ENCODE results near the gene SH3RF3.

SH3RF3 gene

DNA sequence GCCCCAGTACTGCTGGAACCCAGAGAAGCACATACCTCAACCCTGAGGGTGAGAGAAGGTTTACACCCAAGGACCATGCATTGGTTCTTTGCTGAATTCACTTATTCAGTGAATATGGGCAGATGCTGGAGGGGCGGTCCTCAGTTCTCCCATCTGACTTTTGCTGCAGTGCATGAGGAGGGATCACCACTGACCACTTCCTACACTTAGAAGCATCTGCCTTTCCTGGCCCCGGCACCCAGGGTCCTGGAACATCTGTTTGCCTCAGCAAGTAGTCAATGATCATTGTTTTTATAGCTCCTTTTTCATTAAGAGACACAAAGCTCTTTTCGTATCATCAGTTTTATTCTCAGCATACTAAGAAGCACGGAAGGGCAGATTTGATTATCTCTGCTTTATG is 211.4 kb downstream of the SH3RF3 start:
- no peak for DNase-seq (ENCODE audit: low read depth)

DNA sequence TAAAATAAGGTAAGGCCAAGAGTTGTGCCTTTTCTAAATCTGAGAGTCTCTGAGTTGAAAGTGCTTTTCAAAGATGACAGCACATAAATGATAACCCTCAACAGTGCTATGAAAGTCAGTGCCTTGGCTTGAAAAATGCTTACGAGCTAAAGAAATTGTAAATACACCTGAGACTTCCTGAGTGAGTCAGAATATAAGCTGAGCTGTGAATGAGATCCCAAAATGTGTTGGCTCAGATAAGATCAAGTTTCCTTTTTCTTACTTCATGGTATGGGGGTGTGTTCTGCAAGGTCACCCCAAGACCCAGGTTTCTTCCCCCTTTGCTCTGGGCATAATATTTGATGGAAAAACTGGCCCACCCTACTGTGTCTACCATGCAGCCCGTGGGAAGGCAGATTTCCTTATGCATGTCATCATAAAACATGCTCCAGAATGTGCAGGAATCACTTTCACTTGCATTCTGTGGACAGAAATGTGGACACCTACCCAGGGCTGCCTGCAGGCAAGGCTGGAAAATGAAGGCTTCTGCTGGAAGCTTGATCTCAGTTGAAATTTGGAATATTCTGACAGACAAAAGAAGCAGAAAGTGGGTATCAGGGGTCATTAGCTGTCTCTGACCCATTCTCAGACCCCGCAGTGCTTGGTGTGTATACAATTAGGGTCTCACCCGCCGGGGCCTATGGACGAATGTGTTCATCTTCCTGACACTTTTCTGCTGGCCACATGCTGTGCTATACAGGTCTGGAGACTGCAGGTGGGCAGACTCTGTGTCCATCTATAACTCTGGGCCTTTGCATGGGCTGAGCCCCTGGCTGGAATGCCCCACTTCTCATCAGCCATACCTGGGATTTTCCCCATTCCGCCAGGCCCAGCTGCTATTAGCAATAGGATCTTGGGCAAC is 212.6 kb downstream of the SH3RF3 start:
- no peak for DNase-seq (ENCODE audit: low read depth)

DNA sequence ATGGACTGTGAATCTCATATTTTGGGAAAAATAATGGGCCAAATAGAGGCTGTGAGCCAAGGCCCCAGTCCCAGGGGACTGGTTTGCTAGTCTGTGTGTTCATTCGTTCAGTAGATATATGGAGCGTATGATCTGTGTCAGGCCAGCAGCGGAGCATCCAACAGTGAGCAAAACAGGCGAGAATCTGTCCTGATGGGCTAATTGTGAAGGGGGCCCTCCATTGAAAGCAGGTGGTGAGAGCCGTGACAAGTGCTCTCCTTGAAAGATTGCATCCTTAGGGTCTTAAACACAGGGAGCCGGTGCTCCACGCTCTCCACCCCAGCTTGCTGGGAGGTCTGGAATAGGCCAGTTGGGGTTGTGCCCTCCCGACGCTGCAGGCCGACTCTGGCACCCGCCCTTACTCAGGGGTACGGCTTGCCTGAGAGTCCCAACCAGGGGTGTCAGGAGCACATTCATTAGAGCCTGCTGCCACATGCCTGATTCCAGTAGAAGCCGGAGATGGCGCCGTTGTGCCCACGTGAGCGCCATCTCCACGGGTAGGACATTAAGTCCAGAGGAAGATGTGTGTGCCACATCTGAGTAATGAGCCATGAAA is 213.3 kb downstream of the SH3RF3 start:
- no peak for DNase-seq (ENCODE audit: low read depth)

DNA sequence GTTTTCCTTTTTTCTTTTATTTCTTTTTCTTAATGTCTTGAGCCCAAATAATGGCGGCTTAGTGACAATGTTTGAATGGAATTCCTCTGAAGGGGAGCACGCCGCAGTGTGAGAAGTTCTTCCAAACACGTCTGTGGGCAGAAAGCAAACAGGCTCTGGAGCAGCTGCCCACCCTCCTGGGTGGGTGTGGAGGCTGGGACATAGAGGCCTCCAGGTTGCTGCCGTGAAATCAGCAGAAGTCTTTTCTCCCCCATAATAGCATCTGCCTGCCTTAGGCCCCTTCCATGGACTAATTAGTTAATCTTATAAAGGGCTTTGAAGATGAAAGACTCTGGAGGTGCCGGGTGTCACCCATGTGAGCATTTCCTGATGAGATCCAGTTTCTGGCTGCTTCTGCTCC is 213.9 kb downstream of the SH3RF3 start:
- DNase-seq (ENCODE audit: low read depth): no peak

DNA sequence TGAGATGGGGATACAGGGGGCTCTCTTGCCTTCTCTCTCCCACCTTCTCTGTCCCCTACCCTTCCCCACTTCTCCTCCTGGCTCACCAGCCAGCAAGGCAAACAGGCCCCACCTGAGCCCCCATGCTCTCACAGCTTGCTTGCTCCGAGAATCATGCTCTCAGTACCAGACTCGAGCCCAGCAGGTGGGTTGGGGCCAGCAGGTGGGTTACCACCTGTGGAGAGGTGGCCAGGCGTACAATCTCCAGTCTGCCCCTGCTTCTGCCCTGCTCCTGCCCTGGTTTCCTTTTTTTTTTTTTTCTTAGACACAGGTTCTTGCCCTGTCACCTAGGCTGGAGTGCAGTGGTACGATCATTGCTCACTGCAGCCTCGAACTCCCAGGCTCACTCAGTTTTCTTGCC is 214.5 kb downstream of the SH3RF3 start:
- no peak for DNase-seq (ENCODE audit: low read depth)

DNA sequence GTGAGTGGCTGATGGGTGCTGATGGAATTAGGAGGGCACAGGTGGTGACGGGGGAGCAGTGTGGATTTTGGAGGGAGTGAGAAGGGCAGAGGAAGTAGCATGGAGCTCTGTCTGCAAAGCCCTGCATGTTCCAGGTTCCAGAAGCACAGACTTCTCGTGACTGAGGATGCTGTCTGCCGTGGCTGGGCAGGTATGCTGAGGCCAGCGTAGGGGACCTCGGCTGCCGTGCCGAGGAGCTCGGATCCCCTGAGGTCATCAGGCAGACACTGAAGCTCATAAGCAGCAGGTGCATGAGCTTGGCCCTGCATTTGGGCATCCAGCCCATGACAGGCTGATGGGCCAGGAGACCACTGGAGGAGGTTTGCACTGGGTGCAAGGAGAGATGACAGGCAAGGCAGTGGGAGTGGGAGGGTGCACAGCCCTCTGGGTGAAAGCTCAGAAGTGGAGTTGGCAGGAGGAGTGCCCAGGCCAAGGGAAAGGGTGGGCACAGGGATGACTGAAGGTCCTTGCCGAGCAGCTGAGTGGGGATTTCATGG is 215.3 kb downstream of the SH3RF3 start:
- no peak for DNase-seq (ENCODE audit: low read depth)

DNA sequence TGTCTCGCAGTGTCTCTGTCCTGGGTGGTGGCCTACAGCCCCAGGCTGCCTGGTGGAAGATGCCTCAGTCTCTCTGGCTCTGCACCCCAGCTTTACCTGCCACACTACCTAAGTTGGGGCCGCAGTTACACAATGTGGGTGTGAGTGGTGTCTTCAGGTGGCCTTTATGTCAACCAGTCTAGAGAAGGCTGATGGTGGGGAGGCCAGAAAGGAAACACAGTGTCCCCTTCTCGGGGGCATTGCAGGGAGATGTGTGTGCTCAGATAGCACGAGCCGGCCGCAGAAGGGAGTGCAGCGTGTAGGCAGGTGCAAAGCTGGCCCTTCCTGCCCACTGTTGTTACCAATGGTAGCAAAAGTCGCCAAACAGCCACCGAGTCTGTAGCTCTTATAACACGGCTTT is 216.1 kb downstream of the SH3RF3 start:
- no peak for DNase-seq (ENCODE audit: low read depth)

DNA sequence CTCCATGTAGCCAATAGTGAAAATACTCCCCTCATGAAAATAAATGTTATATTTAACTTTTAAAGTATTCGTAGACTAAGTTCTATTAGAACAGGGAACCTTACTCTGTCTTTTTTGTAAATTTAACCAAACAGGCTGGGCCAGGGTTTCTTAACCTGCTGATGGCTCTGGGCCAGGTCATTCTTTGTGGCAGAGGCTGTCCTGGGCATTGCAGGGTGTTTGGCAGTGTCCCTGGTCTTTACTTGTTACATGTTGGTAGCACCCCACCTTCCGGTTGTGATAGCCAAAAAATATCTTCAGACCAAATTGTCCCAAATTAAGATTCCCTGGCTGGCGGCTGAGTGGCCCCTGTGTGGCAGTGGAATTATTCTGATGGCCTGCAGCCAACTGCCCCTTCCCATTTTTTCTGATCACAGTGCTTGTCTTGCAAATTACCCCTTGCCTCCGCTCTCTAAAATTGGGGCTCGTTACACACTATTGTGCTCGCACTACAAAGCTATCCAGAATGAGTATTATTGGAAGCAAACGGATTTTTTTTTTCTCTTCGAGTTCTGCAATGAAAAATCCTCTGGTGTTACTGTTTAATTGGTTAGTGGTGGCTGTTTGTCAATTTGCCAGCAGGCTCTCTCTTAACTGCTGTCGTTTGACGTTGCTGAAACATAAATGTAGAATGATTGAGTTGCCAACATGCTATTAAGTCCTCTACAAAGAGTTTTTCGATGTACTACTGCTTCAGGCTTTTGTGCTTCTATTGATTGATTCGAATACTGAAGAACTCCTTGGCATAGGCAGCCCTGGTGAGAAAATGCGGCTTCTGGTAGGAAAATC is 216.9 kb downstream of the SH3RF3 start:
- no peak for DNase-seq (ENCODE audit: low read depth)

DNA sequence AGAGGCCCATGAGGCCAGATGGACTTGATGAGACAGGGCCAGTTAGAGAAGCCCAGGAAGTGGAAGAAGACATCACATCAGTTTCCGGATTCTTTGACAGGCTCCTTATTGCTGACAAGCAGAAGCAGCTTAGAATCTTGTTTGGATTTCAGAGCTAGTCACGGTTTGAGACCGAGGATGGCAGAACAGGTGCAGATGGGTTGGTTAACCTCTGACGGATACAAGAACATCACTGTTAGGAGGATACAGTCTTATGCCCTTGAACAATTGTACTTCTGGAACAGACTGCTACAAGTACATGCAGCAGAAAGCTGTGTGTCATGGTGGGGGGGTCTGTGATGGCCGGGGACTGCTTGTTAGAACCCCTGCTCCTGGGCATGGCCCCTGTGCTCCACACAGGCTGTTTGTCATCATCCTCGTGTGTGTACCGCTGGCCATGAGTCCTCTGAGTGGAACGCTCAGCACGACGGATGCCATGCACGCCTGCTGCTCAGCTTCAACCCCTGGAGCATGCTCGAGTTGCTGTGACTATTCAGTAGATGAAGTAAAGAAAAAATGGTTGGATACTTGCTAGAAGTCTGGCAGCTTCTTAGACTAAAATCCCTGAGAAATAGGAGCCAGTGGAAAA is 217.7 kb downstream of the SH3RF3 start:
- DNase-seq (ENCODE audit: low read depth): no peak

DNA sequence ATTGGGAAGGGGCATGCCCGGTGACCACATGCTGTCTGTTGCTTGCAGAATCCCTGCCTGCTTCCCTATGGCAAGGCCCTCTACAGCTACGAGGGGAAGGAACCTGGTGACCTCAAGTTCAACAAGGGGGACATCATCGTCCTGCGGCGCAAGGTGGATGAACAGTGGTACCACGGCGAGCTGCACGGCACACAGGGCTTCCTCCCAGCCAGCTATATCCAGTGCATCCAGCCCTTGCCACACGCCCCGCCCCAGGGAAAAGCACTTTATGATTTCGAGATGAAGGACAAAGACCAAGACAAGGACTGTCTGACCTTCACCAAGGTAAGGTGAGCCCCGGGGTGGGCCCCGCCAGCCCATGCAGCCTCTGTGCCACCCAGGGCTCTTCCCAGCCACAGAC is 218.6 kb downstream of the SH3RF3 start:
- DNase-seq (ENCODE audit: low read depth): no peak

DNA sequence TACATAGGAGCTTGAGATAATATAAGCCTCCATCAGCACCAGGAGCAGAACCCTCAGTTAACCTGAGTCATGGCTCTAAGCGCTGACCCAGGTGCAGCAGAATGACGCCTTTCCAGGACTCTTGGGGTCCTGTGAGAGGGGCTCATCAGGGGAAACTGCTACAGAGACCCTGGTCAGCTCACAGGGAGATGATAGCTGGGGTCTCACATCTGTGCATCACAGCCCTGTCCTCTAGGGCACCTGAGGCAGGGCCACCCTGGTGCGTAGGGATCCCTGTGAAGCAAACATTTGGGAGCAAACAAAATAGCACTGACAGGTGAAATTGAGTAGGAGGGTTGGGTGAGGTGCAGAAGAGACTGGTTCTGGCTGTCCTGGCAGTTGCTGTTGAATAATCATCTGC is 219.2 kb downstream of the SH3RF3 start:
- no peak for DNase-seq (ENCODE audit: low read depth)

DNA sequence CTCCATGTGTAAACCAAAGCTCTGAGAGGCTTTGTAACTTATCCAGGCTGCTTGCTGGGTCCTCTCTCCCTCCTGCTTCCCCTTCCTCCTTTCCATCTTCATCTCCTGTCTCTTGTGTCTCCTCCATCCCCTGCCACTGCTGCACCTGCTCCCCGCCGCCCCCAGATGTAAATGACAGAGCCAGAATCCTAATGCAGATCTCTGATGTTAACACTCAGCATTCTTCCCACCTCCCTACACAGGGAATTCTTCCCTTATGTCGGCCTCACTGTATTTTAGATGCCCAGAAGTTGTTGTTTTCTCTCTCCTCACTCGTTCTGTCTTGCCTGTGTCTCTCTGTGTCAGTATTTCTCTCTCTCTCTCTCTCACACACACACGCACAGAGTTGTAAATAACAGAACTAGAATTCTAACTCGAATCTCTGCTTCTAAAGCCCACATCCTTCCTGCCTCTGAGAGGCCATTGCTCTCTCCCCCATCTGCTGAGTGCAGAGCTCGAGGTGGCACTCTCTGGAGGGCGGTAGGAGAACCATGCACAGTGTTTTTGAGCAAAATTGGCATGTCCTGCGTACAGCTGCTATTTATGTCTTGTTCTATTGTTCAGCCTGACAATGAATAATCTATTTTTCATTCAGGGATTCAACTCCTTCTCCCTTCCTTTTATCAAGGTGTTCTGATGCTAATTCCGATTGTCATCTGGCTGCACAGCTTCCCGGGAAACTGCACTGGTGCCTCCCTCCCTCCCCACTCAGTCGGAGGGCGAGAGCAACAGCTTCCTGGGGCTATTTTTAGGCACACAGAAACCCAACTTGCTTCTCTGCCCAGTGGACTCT is 219.9 kb downstream of the SH3RF3 start:
- no peak for DNase-seq (ENCODE audit: low read depth)

DNA sequence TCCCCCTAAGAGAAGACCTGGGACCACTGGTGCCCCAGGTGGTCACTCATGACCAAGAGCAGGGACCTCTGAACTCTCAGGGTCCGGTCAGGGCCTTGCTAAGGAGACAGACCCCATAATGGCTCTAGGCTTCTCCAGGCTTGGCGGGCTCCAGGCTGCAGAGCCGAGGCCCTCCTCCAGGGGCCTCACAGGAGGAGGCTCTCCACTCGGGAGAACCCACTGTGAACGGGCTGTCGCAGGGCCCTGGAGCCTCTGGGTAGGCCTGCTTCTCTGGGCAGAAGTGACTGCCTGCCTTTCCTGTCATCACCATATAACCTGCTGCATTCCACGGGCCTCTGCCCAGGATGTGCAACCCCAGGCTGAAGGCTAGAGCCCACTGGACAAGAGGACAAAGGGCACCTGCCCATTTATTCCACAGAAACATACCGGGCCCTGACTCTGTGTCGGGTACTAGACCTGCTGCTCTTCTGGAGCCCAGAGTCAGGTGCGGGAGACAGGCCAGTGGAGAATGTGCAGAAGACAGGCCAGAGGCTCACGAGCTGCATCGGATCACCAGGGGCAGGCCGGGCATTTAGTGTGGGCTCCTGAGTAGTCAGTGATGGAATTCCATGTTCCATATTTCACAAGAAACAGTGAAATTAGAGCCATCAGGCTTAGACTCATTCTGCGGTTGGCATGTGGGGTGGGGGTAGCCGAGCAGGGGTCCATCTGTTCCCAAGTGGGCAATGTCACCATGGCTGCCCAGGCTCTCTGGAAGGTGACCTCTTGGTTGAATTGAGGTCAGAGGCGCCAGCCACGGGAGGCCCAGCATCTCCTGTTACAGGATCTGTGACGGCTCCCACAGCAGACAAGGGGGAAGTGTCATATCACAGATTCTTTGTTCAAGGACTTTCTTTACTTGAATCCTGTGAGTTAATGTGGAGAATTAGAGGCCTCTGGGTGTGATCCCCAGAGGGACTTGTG is 220.8 kb downstream of the SH3RF3 start:
- no peak for DNase-seq (ENCODE audit: low read depth)

DNA sequence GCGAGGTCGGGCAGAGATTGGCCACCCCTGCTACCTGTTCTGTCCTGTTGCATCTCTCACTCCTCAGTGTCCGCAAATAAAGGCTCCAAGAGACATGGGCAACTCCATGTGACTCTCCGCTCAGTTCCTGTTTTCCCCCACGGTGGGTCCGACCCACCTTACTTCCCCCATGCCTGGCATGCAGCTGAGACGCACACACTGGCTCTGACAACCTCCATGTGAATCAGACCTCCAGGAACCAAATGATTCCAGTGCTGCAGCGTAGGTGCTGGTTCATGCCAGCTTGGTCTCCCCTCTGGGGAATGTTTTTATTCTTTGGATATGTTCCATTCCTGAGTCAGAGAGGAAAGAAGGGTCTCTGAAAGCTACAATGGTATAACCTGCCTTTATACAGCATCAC is 221.5 kb downstream of the SH3RF3 start:
- DNase-seq (ENCODE audit: low read depth): no peak

DNA sequence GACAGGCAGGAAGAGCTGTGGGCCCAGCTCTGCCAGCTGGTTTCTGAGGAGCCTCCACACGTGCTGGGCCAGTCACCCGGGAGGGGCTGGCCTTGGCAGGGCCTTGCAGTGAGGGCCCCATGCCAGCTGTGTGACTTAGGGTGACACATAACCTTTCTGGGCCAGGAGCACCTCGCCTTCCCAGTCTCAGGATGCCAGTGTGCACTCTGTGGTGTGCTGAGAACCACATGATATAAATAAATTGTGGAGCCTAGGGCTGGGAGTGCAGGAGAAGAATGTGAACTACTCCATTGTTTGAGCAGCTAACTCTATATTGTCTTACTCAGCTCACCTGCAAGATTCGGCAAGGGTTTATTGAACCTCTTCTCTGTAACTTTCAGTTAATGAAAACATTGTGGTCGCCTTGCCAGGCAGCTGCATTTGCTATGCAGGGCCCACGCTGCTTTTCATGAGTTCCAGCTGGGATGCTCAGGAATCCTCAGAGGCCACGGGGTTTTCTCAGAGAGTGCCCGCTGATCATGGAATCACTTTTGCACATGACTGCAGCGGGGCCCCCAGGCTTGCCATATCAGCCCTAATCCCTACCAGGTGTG is 222.3 kb downstream of the SH3RF3 start:
- no peak for DNase-seq (ENCODE audit: low read depth)

DNA sequence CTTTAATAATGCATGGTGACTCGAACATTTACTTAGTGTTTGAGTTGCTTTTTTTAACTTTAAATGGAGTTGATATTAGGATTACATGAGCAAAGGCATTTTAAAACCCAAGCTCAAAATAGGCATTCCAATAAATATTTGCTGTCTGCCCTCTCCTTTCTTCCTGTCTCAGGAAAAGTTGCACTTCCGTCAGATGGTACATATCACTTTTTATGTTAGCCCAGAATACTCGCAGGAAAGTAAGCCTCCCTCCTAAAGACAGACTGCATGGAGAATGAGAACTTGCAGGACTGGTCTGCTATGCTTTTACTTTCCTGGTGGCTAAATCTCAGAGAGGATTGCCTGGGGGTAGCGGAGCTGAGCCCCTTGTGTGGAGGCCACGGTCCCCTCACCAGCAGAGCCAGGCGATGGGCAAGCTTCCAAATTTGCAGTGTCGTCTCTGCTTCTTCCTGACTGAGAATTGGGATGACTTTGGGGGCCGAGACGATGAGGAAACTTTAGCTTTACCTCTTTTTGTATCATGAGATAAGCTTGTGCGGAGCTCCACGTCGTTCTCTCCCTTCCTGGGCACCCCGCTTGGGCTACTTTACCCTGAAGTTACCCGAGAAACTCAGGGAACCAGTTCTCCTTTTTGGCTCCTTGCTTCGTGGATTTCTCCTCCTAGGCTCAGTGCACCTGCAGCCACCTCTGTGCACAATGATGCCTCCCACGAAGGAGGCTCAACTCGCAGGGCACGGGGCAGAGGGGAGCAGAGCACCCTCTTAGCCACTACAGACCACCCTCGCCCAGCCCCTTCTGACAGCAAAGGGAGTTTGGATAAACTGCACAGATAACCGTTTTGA is 223.3 kb downstream of the SH3RF3 start:
- no peak for DNase-seq (ENCODE audit: low read depth)

DNA sequence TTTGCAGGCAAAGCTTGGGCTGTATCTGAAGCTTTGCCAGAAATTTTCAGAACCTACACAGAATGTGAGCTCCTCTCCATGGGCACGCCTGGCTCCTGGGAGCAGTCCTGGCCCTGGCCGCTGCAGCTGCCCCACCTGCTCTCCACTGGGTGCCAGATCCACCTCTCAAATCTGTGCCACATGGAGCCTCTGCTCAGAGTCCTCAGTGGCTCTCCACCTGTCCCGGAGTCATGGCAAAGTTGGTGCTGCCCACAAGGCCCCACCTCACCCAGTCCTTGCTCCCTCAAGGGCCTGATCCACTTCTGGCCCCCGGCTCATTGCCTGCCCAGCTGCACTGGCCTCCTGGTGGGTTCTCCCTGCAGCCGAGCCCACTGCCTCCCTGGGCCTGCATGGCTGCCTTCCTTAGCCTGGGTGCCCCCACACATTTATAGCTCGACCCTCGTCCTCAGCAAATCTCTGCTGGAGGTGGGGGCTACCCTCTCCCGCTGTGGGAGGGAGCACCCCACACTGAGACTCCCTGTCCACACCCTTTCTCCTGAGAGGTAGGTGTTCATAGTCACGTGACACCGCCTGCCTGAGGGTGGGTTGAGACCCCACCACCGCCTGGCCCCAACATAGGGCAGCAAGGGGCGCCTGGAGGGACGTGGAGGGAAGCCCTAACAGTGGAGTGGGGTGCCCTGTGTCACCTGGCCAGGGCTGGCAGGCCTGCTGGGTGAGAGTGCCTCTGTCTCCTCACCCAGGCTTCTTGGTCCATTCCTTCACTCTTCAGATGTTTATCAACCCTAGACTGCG is 224.1 kb downstream of the SH3RF3 start:
- DNase-seq (ENCODE audit: low read depth): no peak

Measured in activated T-helper 9 cell treated with anti-CD3 and anti-CD28 coated beads, Interleukin-2, amount 50 U/mL, for 16 hours (primary cell).